Sigmoid colon (tissue), 4 donors: Measurements from ENCODE around the gene CDC27.

Experiments
- CTCF ChIP-seq, 4 experiments: fragments of 450-650 bp in 3 of 4; fragments of 200-600 bp in 1 of 4; IDR thresholded peaks; one replicate each; pipeline ENCODE4 v1.5.1; 2016 to 2019; ENCODE audit warnings: antibody characterized with exemption in 4 of 4, mild to moderate bottlenecking in 3 of 4, moderate library complexity in 2 of 4
- EP300 ChIP-seq, 4 donors: sonication (generic); formaldehyde crosslinking; IDR thresholded peaks; one replicate each; pipeline ENCODE4 v1.6.1; 2017; ENCODE audit warnings: antibody characterized with exemption in 4 of 4
- POLR2A ChIP-seq, 2 donors: fragments of 450-650 bp; IDR thresholded peaks; one replicate each; pipeline ENCODE4 v1.6.1; 2016; ENCODE audit warnings: antibody characterized with exemption in 2 of 2, mild to moderate bottlenecking in 2 of 2, moderate library complexity in 2 of 2
- POLR2AphosphoS5 ChIP-seq, 4 donors: sonication (generic); formaldehyde crosslinking; IDR thresholded peaks; one replicate each; pipeline ENCODE4 v1.6.1; 2017; ENCODE audit warnings: antibody characterized with exemption in 4 of 4

- TF ChIP-seq CTCF (IDR thresholded peaks at IDR 0.05): no peak
- TF ChIP-seq POLR2A (IDR thresholded peaks at IDR 0.05): no peak
- no peak for TF ChIP-seq EP300 (IDR thresholded peaks at IDR 0.05)
- TF ChIP-seq POLR2AphosphoS5 (IDR thresholded peaks at IDR 0.05): no peak
These were observed 46.4 kb upstream of the CDC27 start for GRCh38 chr17:47235506-47235905.
